Head of caudate nucleus (tissue), 42 donors: ENCODE results near the gene SCAMP3.
"Not testable (repeated sequence)": the region's sequence is repeated elsewhere in the genome, so short reads cannot be mapped to it uniquely, and the experiment has no call there.

Experiments
- DNase-seq, 42 donors: peaks; one replicate each; pipeline versions ENCODE4 v3.0.0 to v3.0.0-alpha.2; 2020 to 2021; ENCODE audit warnings: mixed read lengths in 7 of 42
- intact Hi-C: fragments of 100-400 bp; cut with DNase I; formaldehyde crosslinking; loops from one replicate; pipeline ENCODE4 v1.15.0; 2022

SCAMP3 gene

DNA sequence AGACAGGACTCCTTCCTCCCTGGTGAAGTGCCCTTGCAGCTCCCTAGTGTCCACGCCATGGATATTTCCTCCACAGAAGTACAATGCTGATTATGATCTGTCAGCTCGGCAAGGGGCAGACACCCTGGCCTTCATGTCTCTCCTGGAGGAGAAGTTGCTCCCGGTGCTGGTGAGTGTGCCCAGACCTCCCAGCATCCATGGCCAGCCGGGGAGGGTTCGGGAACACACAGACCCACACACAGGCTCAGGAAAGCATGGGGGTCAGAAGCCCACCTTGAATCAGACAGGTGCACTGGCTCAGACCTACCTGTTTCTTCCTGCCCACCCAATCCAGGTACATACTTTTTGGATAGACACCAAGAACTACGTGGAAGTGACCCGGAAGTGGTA is 50.1 kb downstream of the SCAMP3 start:
- intact Hi-C loops, DNase-seq: not testable (repeated sequence)

GRCh38 chr1:155211381-155212050 is 50.6 kb downstream of the SCAMP3 start:
- DNase-seq, intact Hi-C loops: not testable (repeated sequence)

DNA sequence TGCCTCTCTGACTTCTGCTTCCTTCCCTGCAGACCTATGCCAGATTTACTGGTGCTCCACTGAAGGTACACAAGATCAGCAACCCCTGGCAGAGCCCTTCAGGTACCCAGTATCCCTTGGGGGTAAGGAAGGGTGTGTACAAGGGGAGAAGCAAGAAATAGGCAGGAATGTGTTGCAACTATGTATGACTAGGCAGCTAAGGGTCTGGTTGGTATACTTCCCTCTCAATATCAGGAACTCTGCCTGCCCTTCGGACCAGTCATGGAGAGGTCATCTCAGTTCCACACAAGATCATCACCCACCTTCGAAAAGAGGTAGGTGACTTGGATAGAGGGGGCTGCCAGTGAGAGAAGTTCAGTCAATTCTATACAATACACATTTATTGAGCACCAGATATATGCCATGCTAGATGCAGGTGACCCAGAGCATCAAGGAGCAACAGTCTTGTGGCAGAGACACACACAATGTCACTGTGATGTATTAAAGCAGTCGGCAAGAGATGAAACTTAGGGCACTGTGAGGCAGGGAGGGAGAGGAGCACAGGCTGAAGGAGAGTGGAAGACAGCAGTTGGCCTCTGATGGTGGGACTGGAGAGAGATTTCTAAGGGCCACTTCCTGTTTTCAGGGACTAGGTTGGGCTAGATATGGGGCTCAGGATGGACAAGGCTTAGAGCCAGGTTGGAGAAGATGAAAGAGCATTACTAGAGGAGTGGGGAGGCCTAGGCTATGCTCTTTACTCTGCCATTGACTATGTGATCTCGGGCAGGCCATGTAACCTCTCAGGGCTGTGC is 51.7 kb downstream of the SCAMP3 start:
- no peak for DNase-seq
- intact Hi-C loops, result no loop called here

DNA sequence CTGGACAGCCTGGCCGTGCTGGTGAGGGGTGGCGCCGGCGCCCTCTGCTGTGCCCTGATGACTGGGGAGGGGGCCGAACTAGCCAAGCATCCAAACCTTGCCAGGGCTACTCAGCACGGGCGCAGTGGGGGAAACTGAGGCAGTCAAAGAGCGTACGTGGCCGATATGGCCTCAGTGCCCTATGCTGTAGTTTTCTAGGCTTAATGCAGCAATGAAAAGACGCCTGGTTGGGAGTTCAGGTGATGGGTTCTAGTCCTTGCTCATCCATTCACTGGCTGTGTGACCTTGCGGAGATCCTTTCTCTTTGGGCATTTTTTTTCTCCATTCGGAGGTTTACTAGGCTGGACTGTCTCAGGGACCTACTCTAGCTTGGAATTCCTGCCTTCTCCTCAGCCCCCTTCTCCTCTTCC is 52.8 kb downstream of the SCAMP3 start:
- intact Hi-C loops, result loop anchor here (5.0 kb wide), 1 partner anchor 33 kb away; a partner anchor contains a TSS
- DNase-seq, result no peak

GRCh38 chr1:155208541-155209311 is 53.4 kb downstream of the SCAMP3 start, which contains the start of gene MTX1:
Gene MTX1 (plus strand): TSS chr1:155208695. CDS start chr1:155208805, 110 bp downstream.
- intact Hi-C loops, result loop anchor here (5.0 kb wide), 1 partner anchor 34 kb away; a partner anchor contains a TSS
- peak; percentile 77 to 96 (median 90) for DNase-seq

- intact Hi-C loops, result loop anchor here (5.0 kb wide), 1 partner anchor 34 kb away; a partner anchor contains a TSS
- peak in 39 of 42 donors; percentile 29 to 87 (median 65) for DNase-seq
Observed at GRCh38 chr1:155207806-155208540, 54.2 kb downstream of the SCAMP3 start, which contains the start of gene THBS3. Gene THBS3 (minus strand): TSS chr1:155207897. CDS start chr1:155207876, 21 bp downstream.

- DNase-seq, result peak; percentile 76 to 94 (median 87)
- intact Hi-C loops, result loop anchor here (5.0 kb wide), 1 partner anchor 35 kb away; a partner anchor contains a TSS
Observed at GRCh38 chr1:155206891-155207805, 55.0 kb downstream of the SCAMP3 start.
